Ishikawa (cell line): ENCODE results near the gene DNAJC9.

Source experiments
- CEBPB ChIP-seq: IDR thresholded peaks from 2 replicates; pipeline ENCODE4 v1.6.1; 2012
- CREB1 ChIP-seq: IDR thresholded peaks from 2 replicates; pipeline ENCODE4 v1.6.1; 2012; ENCODE audit warnings: low read depth
- EGR1 ChIP-seq: IDR thresholded peaks from 2 replicates; pipeline ENCODE4 v1.6.1; 2012
- EP300 ChIP-seq: IDR thresholded peaks from 2 replicates; pipeline ENCODE4 v1.6.1; 2012; ENCODE audit warnings: borderline replicate concordance
- NFIC ChIP-seq: IDR thresholded peaks from 2 replicates; pipeline ENCODE4 v1.6.1; 2012
- RAD21 ChIP-seq: IDR thresholded peaks from 2 replicates; pipeline ENCODE4 v1.6.1; 2012; ENCODE audit warnings: low read depth
- TAF1 ChIP-seq: IDR thresholded peaks from 2 replicates; pipeline ENCODE4 v1.6.1; 2012; ENCODE audit warnings: low read depth, mild to moderate bottlenecking
- TCF12 ChIP-seq: IDR thresholded peaks from 2 replicates; pipeline ENCODE4 v1.6.1; 2012; ENCODE audit warnings: low read depth
- TEAD4 ChIP-seq: IDR thresholded peaks from 2 replicates; pipeline ENCODE4 v1.6.1; 2012
- YY1 ChIP-seq: IDR thresholded peaks from 2 replicates; pipeline ENCODE4 v1.6.1; 2012; ENCODE audit warnings: low read depth
- TF ChIP-seq, protein P1 (sequence below): IDR thresholded peaks from 2 replicates; pipeline ENCODE4 v1.6.1; 2012; ENCODE audit warnings: low read depth, mild to moderate bottlenecking
- TF ChIP-seq, protein P2 (sequence below): IDR thresholded peaks from 2 replicates; pipeline ENCODE4 v1.6.1; 2012
- TF ChIP-seq, protein P3 (sequence below): IDR thresholded peaks from 2 replicates; pipeline ENCODE4 v1.6.1; 2012

DNA sequence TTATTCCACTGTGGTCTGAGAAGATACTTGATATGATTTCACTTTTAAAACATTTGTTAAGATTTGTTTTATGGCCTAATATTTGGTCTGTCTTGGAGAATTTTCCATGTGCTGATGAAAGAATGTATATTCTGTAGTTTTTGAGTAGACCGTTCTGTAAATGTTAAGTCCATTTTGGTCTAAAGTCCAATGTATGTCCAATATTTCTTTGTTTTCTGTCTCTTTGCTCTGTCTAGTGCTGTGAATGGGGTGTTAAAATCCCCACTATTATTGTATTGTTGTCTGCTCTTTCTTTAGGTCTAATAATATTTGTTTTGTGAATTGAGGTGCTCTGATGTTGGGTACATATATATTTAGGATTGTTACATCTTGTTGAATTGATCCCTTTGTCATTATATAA is 31.3 kb downstream of the DNAJC9 start:
- TF ChIP-seq, protein P1, sequence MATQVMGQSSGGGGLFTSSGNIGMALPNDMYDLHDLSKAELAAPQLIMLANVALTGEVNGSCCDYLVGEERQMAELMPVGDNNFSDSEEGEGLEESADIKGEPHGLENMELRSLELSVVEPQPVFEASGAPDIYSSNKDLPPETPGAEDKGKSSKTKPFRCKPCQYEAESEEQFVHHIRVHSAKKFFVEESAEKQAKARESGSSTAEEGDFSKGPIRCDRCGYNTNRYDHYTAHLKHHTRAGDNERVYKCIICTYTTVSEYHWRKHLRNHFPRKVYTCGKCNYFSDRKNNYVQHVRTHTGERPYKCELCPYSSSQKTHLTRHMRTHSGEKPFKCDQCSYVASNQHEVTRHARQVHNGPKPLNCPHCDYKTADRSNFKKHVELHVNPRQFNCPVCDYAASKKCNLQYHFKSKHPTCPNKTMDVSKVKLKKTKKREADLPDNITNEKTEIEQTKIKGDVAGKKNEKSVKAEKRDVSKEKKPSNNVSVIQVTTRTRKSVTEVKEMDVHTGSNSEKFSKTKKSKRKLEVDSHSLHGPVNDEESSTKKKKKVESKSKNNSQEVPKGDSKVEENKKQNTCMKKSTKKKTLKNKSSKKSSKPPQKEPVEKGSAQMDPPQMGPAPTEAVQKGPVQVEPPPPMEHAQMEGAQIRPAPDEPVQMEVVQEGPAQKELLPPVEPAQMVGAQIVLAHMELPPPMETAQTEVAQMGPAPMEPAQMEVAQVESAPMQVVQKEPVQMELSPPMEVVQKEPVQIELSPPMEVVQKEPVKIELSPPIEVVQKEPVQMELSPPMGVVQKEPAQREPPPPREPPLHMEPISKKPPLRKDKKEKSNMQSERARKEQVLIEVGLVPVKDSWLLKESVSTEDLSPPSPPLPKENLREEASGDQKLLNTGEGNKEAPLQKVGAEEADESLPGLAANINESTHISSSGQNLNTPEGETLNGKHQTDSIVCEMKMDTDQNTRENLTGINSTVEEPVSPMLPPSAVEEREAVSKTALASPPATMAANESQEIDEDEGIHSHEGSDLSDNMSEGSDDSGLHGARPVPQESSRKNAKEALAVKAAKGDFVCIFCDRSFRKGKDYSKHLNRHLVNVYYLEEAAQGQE = no peak
- TF ChIP-seq YY1 (no peak), RAD21 (no peak), EGR1 (no peak), CREB1 (no peak), NFIC (no peak), TAF1 (no peak), TCF12 (no peak), TEAD4 (no peak), CEBPB (no peak), EP300 (no peak)
- TF ChIP-seq, protein P2, sequence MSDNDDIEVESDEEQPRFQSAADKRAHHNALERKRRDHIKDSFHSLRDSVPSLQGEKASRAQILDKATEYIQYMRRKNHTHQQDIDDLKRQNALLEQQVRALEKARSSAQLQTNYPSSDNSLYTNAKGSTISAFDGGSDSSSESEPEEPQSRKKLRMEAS = no peak
- TF ChIP-seq, protein P3, sequence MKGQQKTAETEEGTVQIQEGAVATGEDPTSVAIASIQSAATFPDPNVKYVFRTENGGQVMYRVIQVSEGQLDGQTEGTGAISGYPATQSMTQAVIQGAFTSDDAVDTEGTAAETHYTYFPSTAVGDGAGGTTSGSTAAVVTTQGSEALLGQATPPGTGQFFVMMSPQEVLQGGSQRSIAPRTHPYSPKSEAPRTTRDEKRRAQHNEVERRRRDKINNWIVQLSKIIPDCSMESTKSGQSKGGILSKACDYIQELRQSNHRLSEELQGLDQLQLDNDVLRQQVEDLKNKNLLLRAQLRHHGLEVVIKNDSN = no peak
